ENCODE data around the gene TMEM184B. TPM values are rescaled to one million over a fixed set of nuclear protein-coding genes. Genes with fewer than 3 reads are reported as not detected.

Gene TMEM184B
- total RNA-seq, 1 experiment from 2014 or later = 90.7 TPM

DNA sequence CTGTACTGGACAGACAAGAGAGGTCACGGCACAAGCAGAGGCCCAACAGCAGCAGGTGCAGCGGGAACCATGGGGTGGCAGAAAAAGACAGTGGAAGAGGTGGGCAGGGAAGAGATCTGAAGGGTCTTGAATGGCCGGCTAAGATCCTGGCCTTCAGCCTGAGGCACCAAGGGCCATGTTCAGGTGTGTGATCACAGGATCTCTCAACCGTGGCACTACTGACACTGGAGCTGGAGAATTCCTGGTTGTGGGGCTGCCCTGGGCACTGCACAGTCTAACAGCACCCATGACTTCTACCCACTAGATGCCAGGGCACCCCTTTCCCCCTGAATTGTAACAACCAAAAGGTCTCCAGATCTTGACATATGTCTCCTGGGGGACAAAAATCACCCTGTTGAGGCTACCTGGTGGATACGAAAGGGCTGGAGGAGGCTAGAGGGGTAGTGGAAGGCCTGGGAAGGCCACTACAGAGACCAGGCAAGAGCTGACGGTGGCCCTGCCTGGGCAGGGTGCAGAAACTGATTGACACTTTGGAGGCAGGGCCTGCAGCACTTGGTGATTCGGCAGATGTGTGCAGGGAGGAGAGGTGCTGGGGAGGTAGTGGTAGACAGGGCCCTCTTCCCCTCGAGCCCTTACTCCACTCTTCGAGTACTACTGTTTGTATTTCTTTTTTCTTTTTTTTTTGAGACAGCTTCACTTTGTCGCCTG, 36.1 kb upstream of the TMEM184B start:
- no peak for DNase-seq (ENCODE audit: low read depth)

DNA sequence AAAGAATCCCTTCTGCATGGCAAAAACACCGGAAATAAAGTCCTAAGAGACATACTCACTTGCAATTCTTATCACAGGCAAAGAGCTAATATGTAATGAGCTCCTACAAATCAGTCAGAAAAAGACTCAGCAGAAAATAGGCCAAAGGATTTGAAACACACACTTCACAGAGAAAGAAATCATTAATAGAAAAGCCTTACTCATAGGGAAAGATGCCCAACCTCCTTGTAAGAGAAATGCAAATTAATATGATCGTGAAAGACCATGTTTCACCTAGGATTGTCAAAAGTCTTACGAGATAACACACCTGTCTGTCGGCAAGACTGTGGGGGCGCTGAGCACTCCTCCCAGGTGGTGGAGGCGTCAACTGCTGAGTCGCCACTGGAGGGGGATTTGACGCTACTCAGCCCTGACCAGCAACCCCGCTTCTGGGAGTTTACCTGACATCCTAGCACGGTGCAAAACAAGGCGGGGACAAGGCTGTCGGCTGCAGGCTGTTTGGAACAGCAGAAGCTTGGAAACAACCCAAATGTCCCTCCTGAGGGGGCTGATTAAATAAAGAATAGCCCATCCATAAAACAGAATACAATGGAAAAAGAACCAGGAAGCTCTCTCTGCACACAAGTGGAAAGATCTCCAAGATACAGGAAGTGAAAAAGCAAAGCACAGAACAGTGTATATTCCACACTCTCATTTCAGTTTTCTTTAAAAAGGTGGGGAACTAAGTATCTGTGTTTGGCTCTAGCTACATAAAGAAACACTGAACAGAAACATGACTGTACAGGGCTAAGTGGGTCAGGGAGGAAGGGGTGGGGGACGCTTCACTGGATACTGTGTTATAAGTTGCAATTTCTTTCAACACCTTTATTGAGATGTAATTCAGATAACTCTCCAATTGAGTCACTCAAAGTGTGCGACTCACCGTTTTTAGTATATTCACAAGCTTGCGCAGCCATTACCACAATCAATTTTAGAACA, 33.0 kb upstream of the TMEM184B start:
- DNase-seq (ENCODE audit: low read depth) = no peak

DNA sequence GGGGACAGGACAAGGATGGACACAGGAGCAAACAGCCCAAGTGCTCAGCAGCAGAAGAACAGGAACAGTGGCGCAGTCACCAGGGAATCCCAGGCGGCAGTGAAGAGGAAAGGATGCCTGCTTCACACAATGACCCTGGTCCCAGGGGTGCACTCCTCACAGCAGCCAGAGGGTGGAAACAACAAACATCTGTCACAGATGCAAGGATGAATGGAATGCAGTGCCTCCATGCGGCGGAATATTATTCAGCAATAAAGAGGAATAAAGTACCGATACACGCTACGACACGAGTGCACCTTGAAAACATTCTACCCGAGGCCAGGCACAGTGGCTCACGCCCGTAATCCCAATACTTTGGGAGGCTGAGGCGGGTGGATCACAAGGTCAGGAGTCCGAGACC, 31.7 kb upstream of the TMEM184B start:
- DNase-seq (ENCODE audit: low read depth) = no peak

DNA sequence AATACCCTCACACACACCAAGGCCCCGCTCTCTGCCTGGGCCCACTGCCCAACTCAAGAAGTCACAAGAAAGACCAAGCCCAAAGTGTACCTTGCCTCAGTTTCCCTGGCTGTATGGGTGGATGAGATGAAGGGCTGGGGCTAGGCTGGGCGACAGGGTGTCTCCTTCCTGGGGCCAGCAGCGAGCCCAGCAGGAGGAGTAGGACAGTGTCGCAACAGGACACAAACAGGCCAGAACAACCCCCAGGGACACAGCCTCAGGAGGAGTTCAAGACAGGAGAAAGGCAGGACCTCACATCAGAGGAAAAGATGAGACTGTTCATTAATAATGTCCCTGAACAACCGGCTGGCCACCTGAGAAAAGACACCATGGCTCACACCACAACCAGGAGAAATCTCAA, 31.2 kb upstream of the TMEM184B start:
- no peak for DNase-seq (ENCODE audit: low read depth)

DNA sequence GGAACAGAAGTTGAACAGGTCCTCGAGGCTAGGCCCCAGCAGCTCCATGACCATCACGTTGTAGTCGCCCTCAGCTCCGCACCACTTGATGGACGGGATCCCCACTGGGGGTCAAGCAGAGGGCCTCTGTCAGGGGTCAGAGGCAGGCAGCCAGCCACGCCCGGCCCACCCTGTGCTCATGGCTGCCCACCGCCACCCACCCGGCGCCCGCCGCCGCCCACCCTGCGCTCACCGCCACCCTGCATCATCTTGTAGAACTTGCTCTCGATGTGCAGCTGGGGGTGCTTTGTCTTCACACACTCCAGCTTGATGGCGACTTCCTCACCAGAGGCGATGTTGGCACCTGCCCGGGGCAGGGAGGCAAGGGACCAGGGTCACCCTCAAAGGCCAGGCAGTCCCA, 30.1 kb upstream of the TMEM184B start:
- DNase-seq (ENCODE audit: low read depth) = no peak

DNA sequence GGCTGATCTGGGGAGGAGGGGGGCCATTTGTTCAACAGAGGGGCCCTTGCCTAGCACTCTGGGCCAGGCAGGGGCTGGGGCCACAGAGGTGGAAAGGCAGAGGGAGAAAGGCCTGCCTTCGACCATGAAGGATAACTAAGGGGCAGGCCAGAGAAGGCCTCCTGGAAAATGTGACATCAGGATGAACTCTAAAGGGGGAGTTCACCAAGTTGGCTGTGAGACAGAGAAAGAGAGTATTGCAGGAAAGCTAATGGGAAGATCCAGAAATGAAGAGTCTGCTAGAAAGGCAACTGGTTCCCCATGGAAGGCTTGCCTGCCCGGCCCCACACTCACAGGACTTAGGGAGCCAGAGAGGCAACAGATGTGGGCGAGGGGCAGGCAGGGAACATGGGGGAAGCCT, 28.1 kb upstream of the TMEM184B start:
- DNase-seq (ENCODE audit: low read depth) = no peak

DNA sequence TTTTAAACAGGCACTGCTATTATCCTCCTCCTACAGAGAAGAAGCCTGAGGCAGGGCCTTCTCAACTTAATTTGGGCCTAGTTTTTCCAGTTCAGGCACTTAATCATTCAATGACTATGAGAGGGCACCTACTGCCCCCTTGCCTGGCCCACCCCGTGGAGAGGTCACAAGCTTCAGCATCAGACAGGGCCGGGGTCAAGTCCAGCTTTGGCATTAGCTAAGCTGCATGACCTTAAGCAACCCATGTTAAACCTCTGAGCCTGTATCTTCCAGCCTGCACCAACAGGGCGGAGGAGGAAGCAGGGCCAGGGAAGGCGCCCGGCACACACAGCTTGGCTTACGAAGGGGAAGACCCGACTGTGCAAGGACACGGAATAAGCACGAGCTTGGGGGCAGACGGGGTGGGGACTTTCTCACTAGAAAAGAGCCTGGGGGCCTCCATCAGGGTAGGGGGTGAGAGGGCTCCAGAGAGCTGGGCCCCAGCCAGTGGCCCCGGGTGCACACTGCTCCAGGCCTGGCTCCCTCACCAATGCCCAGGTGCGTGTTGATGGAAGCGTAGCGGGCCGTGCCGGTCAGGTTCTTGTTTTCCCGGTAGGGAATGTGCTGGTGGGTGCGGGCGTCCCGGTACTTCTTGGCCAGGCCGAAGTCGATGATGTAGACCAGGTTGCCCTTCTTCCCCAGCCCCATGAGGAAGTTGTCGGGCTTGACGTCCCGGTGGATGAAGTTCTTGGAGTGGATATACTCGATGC, 27.6 kb upstream of the TMEM184B start:
- DNase-seq (ENCODE audit: low read depth) = no peak

DNA sequence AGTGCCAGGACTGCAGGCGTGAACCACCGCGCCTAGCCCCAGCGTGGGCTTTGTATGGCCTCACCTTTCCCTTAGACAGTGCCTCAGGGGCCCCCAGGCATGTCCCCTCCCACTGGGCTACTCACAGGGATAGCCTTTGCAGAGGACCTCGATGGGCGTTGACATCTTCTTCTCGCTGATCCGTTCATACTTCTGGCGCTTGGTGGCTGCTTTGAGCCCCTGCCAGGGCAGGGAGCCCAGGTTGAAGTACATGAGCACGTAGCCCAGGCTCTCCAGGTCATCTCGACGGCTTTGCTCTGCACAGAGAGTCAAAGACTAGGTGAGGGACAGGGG, 26.9 kb upstream of the TMEM184B start:
- no peak for DNase-seq (ENCODE audit: low read depth)

DNA sequence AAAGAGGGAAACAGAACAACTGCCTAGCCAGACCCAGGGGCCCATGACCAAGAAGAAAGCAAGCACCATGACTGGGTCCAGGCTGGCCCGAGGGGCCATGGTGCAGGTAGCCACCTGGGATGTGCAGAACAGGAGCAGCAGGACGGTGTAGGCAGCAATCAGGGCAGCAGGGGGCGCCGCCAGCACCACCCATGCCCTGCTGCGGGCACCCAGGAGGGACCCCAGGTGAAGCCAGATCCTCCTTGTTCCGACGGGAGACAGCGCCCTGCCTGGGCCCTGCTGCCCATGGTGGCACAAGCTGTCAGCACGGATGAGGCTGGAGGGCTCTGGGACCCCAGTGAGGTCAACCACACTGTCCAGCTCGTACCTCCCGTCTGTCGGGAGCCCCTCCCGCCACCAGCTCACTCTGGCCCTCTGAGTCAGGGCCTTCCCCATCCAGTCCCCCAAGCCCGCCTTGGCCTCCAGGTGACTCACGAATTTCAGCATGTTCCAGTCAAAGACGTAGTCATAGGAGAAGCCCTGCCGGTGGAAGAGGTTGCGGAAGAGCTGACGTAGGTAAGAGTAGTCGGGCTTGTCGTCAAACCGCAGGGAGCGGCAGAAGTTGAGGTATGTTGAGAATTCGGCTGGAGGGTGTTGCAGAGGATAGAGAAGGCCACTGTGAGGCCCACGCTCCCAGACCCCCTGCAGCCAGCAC, 25.6 kb upstream of the TMEM184B start:
- peak; percentile 75 for DNase-seq (ENCODE audit: low read depth)

DNA sequence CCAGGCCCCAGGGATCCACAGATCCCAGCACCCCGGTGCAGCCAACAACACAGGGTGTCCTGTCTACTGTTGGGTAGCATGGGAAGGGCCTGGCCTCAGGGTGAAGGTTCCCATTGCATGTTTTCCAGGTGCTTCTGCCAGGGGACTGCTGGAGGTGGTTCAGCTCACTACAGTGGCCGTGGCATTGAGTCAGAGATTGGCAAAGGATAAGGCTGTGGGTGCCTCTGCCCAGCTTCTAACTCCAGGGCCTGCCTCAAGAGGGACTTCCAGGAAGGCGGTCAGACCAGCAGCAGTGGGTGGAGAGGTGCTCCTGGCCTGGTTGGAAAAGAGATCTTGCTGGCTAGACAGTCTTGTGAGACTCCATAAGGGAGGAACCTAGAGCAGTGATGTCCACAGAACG, 23.6 kb upstream of the TMEM184B start:
- DNase-seq (ENCODE audit: low read depth) = peak; percentile 35

DNA sequence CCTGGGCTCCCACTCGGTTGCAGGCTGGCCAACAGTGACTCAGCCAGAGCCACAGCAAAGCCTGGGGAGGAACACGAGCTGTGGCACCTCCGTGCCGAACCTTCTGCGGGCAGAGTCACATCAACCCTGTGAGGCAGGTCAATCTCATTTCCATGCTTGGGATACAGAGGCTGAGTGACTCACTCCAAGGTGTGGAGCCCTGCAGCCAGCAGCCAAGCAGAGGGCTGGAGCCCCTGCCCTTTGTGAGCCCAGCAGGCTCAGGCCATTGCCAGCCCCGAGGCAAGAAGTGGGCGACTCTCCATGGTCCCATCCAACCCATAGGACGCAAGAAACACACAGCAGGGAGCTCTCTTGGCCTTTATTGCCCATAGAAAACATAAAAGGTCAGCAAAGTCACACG, 23.1 kb upstream of the TMEM184B start:
- DNase-seq (ENCODE audit: low read depth) = no peak

DNA sequence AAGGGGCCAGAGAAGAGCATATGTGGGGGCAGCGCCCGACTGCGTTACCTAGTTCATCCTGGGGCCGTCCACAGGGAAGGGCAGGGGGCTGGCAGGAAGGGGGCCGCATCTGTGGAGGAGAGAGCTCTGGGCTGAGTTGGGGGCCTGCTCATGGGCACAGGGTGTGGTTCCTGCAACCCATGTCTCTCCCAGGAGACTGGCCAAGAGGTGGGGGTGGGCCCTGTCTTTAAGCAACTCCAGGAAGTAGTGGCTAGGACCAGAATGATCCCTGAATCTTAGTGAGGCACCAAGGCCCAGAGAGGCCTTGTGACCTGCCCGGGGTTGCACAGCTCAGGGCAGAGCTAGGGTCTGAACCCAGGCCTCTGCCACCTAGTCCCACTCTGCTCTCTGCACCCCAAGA, 22.5 kb upstream of the TMEM184B start:
- no peak for DNase-seq (ENCODE audit: low read depth)

DNA sequence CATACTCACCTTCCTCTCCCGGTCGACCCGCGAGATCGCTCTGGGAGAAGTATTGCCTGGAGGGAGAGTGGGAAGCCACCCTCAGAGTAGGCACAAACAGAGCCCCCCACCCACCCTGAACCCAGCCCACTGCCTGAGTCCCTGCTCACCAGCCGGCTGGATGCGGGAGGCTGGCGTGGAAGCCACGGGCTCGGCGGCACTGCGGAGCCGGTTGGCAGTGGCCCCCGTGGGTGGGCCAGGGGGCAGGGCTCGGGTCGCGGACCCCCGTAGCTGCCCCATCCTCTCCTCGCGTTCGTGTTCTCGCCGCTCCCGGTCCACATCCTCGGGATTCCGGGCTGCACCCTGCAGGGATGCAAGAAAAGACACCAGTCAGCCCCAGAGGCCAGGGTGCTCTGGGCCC, 21.4 kb upstream of the TMEM184B start:
- no peak for DNase-seq (ENCODE audit: low read depth)

DNA sequence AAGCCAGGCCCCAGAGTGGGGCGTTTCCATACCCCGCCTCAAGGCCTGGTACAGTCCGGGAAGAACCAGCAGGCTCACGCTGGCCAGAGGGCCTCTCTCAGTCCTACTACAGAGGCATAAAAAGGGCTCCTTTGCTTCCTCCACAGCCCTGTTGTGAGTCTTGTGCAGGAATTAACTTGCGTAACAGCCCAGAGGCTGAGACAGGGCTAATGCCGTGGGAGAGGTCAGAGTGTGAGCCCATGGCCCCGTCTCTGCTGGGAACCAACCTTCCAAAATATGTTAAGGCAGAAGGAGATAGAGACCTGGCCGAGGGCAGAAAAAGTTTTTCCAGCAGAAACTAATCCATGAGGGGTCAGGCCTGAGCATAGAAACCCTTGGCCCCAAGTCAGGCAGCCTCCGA, 19.9 kb upstream of the TMEM184B start:
- DNase-seq (ENCODE audit: low read depth) = no peak

DNA sequence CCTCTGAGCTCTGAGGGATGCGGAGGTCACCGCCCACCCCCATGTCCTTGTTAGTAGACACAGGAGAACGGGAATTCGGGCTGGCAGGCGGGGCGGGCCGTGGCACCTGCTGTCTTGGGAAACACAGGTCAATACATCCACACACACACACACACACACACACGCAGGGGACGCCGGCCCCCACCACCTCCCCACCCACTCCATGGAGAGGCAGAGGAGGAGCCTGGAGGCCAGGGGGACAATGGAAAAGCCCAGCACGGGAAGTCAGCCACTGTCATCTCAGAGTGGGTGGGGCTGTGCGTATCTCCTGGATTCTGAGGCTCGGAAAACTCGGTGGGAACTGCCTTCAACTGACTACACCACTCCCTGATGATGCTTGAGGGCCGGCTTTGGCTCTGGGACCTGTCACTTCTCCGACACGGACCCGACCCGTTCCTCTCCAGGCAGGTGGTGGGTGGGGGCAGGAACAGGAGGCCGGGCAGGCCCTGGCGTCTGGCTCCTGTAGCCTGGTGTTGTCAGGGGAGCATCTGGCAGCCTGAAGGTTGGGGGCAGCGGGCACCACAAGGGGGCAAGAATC, 18.5 kb upstream of the TMEM184B start:
- DNase-seq (ENCODE audit: low read depth) = no peak

DNA sequence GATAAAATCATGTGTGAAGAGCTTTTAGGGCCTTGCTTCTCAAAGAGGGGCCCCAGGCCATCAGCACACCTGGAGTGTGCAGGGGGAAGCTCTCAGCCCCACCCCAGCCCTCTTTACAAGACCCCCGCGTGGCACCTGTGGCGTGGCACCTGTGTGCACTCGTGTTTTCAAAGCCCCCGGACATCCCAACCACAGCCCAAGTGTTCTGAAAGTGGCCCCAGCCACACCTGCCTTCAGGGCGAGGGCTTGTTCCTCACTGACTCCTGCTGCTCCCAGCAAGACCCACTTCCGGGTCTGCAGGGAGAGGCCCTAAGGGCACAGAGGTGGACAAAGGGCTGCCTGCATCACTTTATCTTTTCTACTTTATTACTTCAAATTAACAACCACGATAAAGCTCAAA, 17.5 kb upstream of the TMEM184B start:
- DNase-seq (ENCODE audit: low read depth) = no peak

DNA sequence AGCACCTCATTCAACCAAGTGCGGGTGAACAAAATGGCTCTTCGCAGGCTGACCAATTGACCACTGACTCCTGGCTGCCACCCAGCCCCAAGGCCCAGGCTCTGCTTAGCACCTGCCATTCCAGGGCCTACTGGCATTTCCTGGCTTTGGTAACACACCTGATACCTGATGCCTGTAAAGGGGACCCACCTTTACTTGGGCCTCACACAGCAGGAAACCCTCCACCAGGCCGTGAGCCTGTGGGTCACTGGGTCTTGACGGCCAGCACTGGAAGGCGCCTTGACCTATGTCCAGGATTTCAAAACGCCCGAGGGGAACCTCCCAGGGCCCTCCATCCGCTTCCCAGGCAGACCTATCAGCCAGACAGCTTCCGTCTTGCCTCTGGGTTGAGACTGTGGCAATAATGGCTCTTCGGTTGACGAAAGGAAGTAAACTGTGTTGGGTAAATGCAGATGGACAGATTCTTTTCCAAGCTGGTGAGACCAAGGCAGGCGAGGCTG, 16.8 kb upstream of the TMEM184B start:
- DNase-seq (ENCODE audit: low read depth) = peak; percentile 24

DNA sequence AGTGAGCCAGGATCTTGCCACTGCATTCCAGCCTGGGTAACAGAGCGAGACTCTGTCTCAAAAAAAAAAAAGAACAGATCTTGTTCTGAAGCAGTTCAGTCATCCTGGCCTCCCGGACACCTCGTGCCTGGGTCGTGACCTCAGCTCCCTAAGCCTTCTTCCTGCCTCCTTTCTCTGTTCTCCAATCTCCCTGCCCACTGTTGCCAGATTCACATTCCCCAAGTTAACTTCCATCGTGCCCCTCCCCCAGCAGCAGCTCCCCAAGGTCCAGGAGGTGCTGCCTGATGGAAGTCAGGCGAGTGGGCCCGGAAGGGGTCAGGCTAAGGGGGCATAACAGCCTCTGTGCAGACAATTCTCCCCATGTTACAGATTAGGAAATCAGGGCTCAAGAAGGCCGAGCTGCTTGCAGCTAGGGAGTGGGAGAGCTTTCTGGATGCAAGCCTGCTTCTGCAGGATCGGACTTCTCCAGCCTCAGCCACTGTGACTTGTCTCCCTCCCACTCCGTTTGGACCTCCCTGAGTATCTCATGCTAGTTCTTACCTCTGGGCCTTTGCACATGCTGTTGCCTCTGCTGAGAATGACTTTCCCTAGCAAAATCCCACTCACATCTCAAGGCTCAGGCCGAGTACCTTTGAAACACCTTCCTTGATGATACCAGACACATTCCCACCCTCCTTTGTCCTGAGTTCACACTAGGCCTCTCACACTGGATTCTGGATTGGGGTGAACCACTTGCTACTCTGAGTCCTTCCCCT, 14.3 kb upstream of the TMEM184B start:
- no peak for DNase-seq (ENCODE audit: low read depth)

DNA sequence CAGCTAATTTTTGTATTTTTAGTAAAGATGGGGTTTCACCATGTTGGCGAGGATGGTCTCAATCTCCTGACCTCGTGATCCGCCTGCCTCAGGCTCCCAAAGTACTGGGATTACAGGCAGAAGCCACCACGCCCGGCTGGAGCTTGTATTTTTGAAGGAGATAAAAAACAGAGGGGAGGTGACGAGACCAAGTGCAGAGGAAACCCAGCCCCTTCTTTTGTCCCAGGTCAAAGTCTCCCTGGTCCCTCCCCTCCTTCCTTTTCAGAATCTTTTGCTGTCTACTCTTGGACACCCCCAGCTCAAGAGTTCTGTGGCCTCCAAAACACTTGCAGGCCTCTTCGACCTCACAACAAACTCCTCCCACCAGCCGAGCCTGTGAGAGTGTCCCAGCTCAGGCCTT, 12.2 kb upstream of the TMEM184B start:
- no peak for DNase-seq (ENCODE audit: low read depth)

DNA sequence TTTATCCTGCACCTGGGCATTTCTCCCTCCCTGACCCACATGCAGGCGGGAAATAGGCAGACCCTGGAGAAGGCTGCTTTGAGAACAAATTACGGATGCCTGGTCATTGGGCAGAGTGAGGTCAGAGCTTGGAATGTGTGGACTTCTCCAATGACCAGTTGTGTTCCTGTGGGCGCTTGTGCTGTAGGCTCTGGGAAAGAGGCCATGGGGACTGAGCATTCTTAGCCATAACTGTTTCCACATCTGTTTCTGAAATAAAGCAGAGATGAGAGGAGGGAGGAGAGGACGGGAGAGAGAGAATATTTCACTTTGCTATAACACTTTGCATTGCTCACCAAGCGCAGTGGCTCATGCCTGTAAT, 11.2 kb upstream of the TMEM184B start:
- DNase-seq (ENCODE audit: low read depth) = peak; percentile 35

DNA sequence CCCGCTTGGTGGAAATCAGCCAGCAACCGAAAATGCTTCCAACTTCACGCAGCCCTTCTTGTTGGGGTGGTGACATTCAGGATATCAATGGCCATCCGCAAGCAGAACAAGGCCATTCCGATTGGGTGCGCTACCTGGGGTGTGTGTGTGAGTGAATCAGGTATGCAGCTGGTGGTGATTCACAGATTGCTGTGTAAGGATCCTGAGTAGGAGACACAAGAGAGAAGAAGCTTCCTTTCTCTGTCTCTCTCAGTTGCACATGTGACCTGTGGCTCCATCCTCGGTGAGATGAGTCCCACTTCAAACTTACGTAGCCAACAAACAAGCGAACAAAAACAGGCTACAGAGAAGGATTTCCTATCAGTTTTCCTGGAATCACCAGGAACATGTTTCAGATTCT, 9.6 kb upstream of the TMEM184B start:
- no peak for DNase-seq (ENCODE audit: low read depth)
